ENCODE results near the gene ZNF536. TPM values are rescaled to one million over a fixed set of nuclear protein-coding genes. Genes with fewer than 3 reads are reported as not detected.

Gene ZNF536
- total RNA-seq, 6 experiments from 2014 or later, result 0.25 TPM; not detected in 5

- H3K4me3 ChIP-seq, result no peak overlapping the region
- no peak for ATAC-seq
- 67% methylated on average over 1 of the region's 7 CpGs for WGBS (ENCODE audit: insufficient coverage, low coverage, low lambda C conversion rate, missing lambda C conversion rate)
These were observed 80.7 kb downstream of the ZNF536 start for GRCh38 chr19:30452931-30453330.

GRCh38 chr19:30453743-30454142 lies 81.6 kb downstream of the ZNF536 start:
- peaks cover 0 to 3% of the 10 kb centered on the region in 2 donors for H3K27me3 ChIP-seq
- TF ChIP-seq CTCF (IDR thresholded peaks at IDR 0.05) (no peak), POLR2A (IDR thresholded peaks at IDR 0.05) (no peak)
- intact Hi-C loops (cut with DNase I), result no loop called here
- H3K36me3 ChIP-seq, result no peaks in the 10 kb centered on the region
- no peaks in the 10 kb centered on the region for H3K9me3 ChIP-seq
- DNase-seq (no peak), ATAC-seq (no peak)
- H3K4me3 ChIP-seq, result no peak overlapping the region
- WGBS (ENCODE audit: insufficient coverage, low coverage, low lambda C conversion rate, missing lambda C conversion rate), result 41% methylated on average over 3 of the region's 6 CpGs
- no peak overlapping the region for H3K27ac ChIP-seq
- H3K4me1 ChIP-seq, result no peaks in the 10 kb centered on the region

More at GRCh38 chr19:30452931-30453330, 80.7 kb downstream of the ZNF536 start:
- no peak overlapping the region for H3K27ac ChIP-seq
- DNase-seq, result no peak
- TF ChIP-seq CTCF (IDR thresholded peaks at IDR 0.05), result no peak
- TF ChIP-seq POLR2A (IDR thresholded peaks at IDR 0.05), result no peak
- no peaks in the 10 kb centered on the region for H3K4me1 ChIP-seq
- peaks cover 0 to 3% of the 10 kb centered on the region in 2 donors for H3K27me3 ChIP-seq
- no peaks in the 10 kb centered on the region for H3K9me3 ChIP-seq
- H3K36me3 ChIP-seq, result no peaks in the 10 kb centered on the region
- intact Hi-C loops (cut with DNase I), result no loop called here

GRCh38 chr19:30455881-30456280 lies 83.7 kb downstream of the ZNF536 start:
- Histone ChIP-seq H3K4me1 (no peaks in the 10 kb centered on the region), H3K4me3 (no peak overlapping the region), H3K36me3 (no peaks in the 10 kb centered on the region), H3K27ac (no peak overlapping the region), H3K27me3 (no peaks in the 10 kb centered on the region), H3K9me3 (no peaks in the 10 kb centered on the region)
- no peak for ATAC-seq
- TF ChIP-seq CTCF (IDR thresholded peaks at IDR 0.05), result no peak
- TF ChIP-seq POLR2A (IDR thresholded peaks at IDR 0.05), result no peak
- DNase-seq, result no peak
- intact Hi-C loops (cut with DNase I), result no loop called here
- 62% methylated on average over 1 of the region's 1 CpG for WGBS (ENCODE audit: insufficient coverage, low coverage, low lambda C conversion rate, missing lambda C conversion rate)

- no peak for TF ChIP-seq POLR2A (IDR thresholded peaks at IDR 0.05)
- TF ChIP-seq CTCF (IDR thresholded peaks at IDR 0.05), result no peak
- ATAC-seq (no peak), DNase-seq (no peak)
- intact Hi-C loops (cut with DNase I), result no loop called here
- no CpG with 5 or more reads among the region's 4 CpGs for WGBS (ENCODE audit: insufficient coverage, low coverage, low lambda C conversion rate, missing lambda C conversion rate)
- Histone ChIP-seq H3K9me3 (no peaks in the 10 kb centered on the region), H3K36me3 (no peaks in the 10 kb centered on the region), H3K4me1 (no peaks in the 10 kb centered on the region), H3K4me3 (no peak overlapping the region), H3K27me3 (no peaks in the 10 kb centered on the region), H3K27ac (no peak overlapping the region)
These were observed 85.3 kb downstream of the ZNF536 start for GRCh38 chr19:30457484-30457883.

GRCh38 chr19:30459859-30460258 lies 87.7 kb downstream of the ZNF536 start:
- no peaks in the 10 kb centered on the region for H3K9me3 ChIP-seq
- ATAC-seq (no peak), DNase-seq (no peak)
- H3K27me3 ChIP-seq, result no peaks in the 10 kb centered on the region
- no peak overlapping the region for H3K4me3 ChIP-seq
- intact Hi-C loops (cut with DNase I), result no loop called here
- no peaks in the 10 kb centered on the region for H3K36me3 ChIP-seq
- H3K27ac ChIP-seq, result no peak overlapping the region
- H3K4me1 ChIP-seq, result no peaks in the 10 kb centered on the region
- WGBS (ENCODE audit: insufficient coverage, low coverage, low lambda C conversion rate, missing lambda C conversion rate), result no CpG with 5 or more reads among the region's 2 CpGs
- no peak for TF ChIP-seq POLR2A (IDR thresholded peaks at IDR 0.05)
- no peak for TF ChIP-seq CTCF (IDR thresholded peaks at IDR 0.05)

All from right lobe of liver (tissue), 6 donors.